ENCODE measurements around the gene CBFA2T2.
A peak's percentile ranks its signal among the peaks of the same experiment; 100 is the strongest.

Gene CBFA2T2

DNA sequence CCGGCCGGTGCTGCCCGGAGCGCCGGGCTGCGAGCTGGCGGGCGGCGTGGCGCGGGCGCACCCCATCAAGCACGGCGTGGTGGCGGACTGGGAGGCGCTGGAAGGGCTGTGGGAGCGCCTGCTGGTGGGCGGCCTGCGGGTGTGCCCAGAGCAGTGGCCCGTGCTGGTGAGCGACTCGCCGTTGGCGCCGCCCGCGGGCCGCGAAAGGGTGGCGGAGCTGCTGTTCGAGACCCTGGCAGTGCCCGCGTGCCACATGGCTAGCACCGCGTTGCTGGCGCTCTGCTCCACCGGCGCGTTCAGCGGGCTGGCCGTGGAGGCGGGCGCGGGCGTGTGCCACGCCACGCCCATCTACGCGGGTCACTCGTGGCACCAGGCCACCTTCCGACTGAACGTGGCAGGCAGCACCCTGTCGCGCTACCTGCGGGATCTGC is 177.4 kb downstream of the CBFA2T2 start:
- TF ChIP-seq, protein P1, sequence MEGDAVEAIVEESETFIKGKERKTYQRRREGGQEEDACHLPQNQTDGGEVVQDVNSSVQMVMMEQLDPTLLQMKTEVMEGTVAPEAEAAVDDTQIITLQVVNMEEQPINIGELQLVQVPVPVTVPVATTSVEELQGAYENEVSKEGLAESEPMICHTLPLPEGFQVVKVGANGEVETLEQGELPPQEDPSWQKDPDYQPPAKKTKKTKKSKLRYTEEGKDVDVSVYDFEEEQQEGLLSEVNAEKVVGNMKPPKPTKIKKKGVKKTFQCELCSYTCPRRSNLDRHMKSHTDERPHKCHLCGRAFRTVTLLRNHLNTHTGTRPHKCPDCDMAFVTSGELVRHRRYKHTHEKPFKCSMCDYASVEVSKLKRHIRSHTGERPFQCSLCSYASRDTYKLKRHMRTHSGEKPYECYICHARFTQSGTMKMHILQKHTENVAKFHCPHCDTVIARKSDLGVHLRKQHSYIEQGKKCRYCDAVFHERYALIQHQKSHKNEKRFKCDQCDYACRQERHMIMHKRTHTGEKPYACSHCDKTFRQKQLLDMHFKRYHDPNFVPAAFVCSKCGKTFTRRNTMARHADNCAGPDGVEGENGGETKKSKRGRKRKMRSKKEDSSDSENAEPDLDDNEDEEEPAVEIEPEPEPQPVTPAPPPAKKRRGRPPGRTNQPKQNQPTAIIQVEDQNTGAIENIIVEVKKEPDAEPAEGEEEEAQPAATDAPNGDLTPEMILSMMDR (IDR thresholded peaks at IDR 0.05; ENCODE audit: unreplicated experiment in 3 of 3), result no peak
- Mint-ChIP-seq H3K9me3 (no peaks in the 10 kb centered on the region), H3K4me3 (peak overlapping the region in 2 of 3 experiments; percentile 10 to 37), H3K27me3 (ENCODE audit: low read depth) (peaks cover 3% of the 10 kb centered on the region), H3K36me3 (ENCODE audit: low read depth) (peaks cover 3% of the 10 kb centered on the region), H3K4me1 (peaks cover 36% of the 10 kb centered on the region), H3K27ac (no peak overlapping the region)

DNA sequence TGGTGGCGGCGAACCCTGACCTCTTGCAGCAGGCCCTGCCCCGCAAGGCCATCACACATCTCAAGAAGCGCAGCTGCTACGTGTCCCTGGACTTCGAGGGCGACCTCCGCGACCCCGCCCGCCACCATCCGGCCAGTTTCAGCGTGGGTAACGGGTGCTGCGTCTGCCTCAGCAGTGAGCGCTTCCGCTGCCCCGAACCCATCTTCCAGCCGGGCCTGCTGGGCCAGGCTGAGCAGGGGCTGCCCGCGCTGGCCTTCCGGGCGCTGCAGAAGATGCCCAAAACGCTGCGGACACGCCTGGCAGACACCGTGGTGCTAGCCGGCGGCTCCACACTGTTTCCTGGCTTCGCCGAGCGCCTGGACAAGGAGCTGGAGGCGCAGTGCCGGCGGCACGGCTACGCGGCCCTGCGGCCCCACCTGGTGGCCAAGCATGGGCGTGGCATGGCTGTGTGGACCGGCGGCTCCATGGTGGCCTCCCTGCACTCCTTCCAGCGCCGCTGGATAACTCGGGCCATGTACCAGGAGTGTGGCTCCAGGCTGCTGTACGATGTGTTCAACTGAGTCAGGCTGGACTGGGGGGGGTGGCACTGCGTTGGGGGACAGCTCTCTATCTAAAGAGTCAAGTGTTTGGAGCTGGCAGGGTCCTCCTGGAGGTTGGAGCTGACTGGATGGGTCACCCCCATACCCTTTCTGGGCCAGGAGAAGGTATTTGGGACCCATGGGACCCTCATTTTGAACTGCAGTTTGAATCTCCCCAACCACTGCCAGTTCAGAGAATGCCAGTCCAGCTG is 178.0 kb downstream of the CBFA2T2 start:
- Mint-ChIP-seq H3K9me3 (no peaks in the 10 kb centered on the region), H3K27me3 (ENCODE audit: low read depth) (peaks cover 3% of the 10 kb centered on the region), H3K4me1 (peaks cover 39% of the 10 kb centered on the region), H3K36me3 (ENCODE audit: low read depth) (peaks cover 3% of the 10 kb centered on the region), H3K4me3 (peak overlapping the region; percentile 10 to 47 (median 34)), H3K27ac (no peak overlapping the region)
- TF ChIP-seq, protein P1 (IDR thresholded peaks at IDR 0.05; ENCODE audit: unreplicated experiment in 3 of 3), result peak; percentile 61 to 69 (median 62)

DNA sequence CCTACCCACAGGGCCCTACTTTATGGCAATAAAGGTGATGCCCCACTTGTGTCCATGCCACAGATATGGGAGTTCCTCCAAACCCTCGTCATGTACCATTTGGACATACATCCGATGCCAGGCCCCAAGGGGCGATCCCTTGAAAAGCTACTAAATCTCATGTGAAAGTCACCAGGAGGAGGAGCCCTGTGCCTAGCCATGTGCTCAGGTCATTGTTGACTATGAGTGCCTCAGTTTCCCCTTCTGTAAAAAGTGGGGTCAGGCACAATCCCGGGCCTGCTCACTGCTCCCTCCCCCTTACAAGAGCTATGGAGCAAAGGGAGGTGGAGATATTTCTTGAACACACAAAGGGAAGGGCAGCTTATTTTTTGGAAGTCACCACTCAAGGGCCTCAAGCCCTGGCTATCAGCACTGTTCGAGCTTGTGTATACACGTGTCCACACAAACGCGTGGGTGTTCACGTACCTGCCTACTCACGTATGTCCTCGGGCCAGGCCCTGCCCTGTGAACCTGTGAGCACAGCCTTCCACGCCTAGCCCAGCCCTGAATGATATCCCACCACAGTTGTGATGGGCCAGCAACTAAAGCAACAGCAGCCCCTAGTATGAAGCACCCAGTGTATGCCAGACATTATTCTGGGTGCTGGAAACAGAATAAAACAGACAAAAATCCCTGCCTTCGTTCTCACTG is 178.7 kb downstream of the CBFA2T2 start:
- peak overlapping the region; percentile 32 to 61 (median 47) for H3K4me3 Mint-ChIP-seq
- TF ChIP-seq, protein P1 (IDR thresholded peaks at IDR 0.05; ENCODE audit: unreplicated experiment in 3 of 3), result no peak
- no peaks in the 10 kb centered on the region for H3K9me3 Mint-ChIP-seq
- H3K27me3 Mint-ChIP-seq (ENCODE audit: low read depth), result peaks cover 3% of the 10 kb centered on the region
- H3K27ac Mint-ChIP-seq, result no peak overlapping the region
- H3K4me1 Mint-ChIP-seq, result peaks cover 46% of the 10 kb centered on the region
- H3K36me3 Mint-ChIP-seq (ENCODE audit: low read depth), result peaks cover 3% of the 10 kb centered on the region

DNA sequence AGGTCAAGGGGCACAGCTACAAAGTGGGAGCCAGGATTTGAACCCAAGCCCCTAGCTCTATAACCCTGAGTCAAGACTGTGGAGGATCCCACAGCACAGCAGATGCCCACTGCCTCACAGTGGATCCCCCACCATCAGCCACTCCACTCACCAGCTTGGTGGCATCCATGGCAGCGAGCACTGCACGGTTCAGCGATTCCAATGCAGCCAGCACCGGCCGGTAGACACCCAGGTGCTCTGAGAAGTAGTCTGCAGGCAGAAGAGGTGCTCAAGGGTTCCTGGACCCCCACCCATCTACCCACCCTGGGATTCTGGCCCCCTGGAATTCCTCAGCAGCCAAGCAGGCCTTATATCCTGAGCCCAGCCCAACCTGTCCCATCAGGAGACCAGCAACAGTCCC is 179.3 kb downstream of the CBFA2T2 start:
- TF ChIP-seq, protein P1 (IDR thresholded peaks at IDR 0.05; ENCODE audit: unreplicated experiment in 3 of 3), result no peak
- Mint-ChIP-seq H3K4me1 (peaks cover 44% of the 10 kb centered on the region), H3K27ac (no peak overlapping the region), H3K9me3 (no peaks in the 10 kb centered on the region), H3K36me3 (ENCODE audit: low read depth) (peaks cover 3% of the 10 kb centered on the region), H3K4me3 (peak overlapping the region in 2 of 3 experiments; percentile 16 to 61), H3K27me3 (ENCODE audit: low read depth) (peaks cover 3% of the 10 kb centered on the region)

DNA sequence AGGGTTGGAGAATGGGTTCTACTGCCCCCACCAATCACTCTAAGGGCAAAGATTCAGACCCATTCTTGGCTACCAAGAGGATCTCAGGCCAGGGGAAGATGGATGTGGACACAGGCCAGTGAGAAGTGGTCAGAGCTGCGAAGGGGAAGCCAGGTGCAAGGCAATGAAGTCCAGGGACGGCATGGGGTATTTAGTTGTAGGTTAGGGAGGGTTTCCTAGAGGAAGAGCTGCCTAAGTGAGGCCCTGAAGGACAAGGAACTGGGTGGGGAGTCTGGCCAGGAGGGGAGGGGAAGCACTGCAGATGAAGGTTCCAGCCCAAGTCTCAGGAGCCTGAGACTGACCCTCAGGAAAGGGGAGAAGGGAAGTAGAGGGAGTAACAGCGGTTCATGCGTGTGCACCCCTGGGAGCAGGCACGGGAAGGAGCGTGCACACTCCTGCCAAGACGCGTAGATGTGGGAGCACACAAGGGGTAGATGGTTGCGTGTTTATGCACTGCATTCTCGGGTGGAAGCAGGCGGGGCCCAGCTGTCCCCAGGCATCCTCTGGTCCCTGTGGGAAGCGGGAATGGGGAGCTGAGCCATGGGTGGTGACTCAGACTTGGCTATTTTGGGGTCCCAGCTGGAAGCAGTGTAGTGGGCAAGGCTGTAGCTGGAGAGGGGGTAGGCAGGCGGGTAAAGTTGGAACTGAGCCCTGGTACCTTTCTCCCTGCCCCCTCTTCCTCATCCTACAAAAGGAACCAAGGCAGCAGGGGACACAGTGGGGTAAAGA is 180.2 kb downstream of the CBFA2T2 start:
- Mint-ChIP-seq H3K27ac (peak overlapping the region in 1 of 3 experiments; percentile 13), H3K9me3 (no peaks in the 10 kb centered on the region), H3K4me3 (peak overlapping the region; percentile 12 to 74 (median 15)), H3K27me3 (ENCODE audit: low read depth) (peaks cover 3% of the 10 kb centered on the region), H3K36me3 (ENCODE audit: low read depth) (peaks cover 3% of the 10 kb centered on the region), H3K4me1 (peaks cover 40% of the 10 kb centered on the region)
- TF ChIP-seq, protein P1 (IDR thresholded peaks at IDR 0.05; ENCODE audit: unreplicated experiment in 3 of 3), result no peak
